Panc1 (cell line): ENCODE data around the gene KRT85. TPM values are rescaled to one million over a fixed set of nuclear protein-coding genes. Genes with fewer than 3 reads are reported as not detected.

Source experiments
- ATAC-seq: fragments of 200-7000 bp; cut with Tn5 transposase; 2 replicates; pipeline ENCODE4 v1.9.1; 2020; ENCODE audit warnings: mild to moderate bottlenecking, moderate library complexity
- BruUV-seq: library from RNA; stranded (reverse); fragments of 400-500 nt; replicated peaks from 2 replicates; lab custom pipeline; 2021; lab: Mats Ljungman, UMichigan
- CTCF ChIA-PET: fragments of 300-600 bp; sonication (Branson Sonifier 250); formaldehyde crosslinking; loops from one replicate; lab custom pipeline; 2022; ENCODE audit warnings: antibody characterized with exemption; lab: Charles Lee
- POLR2A ChIA-PET: fragments of 300-600 bp; sonication (Branson Sonifier 250); formaldehyde crosslinking; loops from one replicate; lab custom pipeline; 2022; ENCODE audit warnings: antibody characterized with exemption; lab: Charles Lee
- DNase-seq: peaks from one replicate; pipeline ENCODE4 v3.0.0-alpha.2; 2010; ENCODE audit warnings: low read depth, low spot score
- H3K27ac ChIP-seq: 2 replicates; pipeline ENCODE4 v1.5.1; 2011; ENCODE audit warnings: mild to moderate bottlenecking, low read length, inconsistent platforms
- H3K27me3 ChIP-seq: fragments of 200-500 bp; sonication (Bioruptor generic); 2 replicates; pipeline ENCODE4 v1.6.0; 2014; ENCODE audit warnings: low read length, inconsistent platforms; ENCODE audit not compliant: control insufficient read depth, insufficient read depth
- H3K36me3 ChIP-seq: fragments of 200-500 bp; sonication (Bioruptor generic); 2 replicates; pipeline ENCODE4 v1.5.1; 2014; ENCODE audit warnings: inconsistent platforms, mild to moderate bottlenecking, low read length, moderate library complexity; ENCODE audit not compliant: control insufficient read depth, insufficient read depth
- H3K4me1 ChIP-seq: 2 replicates; pipeline ENCODE4 v1.5.1; 2011; ENCODE audit warnings: inconsistent platforms, mild to moderate bottlenecking, low read length, moderate library complexity; ENCODE audit not compliant: control insufficient read depth, insufficient read depth
- H3K4me3 ChIP-seq, 2 experiments: 2 replicates each; pipeline ENCODE4 v1.5.1; 2011 to 2012; ENCODE audit warnings: low read depth in 2 of 2, low read length in 2 of 2, mild to moderate bottlenecking in 2 of 2, inconsistent platforms in 1 of 2, moderate library complexity in 1 of 2
- H3K9me3 ChIP-seq: fragments of 200-500 bp; sonication (Bioruptor generic); 2 replicates; pipeline ENCODE4 v1.5.1; 2014; ENCODE audit warnings: low read depth, mild to moderate bottlenecking, inconsistent platforms, low read length, moderate library complexity; ENCODE audit not compliant: control insufficient read depth, insufficient read depth
- CTCF ChIP-seq: fragments of 450-650 bp; IDR thresholded peaks from 2 replicates; pipeline ENCODE4 v1.5.1; 2017; ENCODE audit warnings: mild to moderate bottlenecking
- POLR2AphosphoS5 ChIP-seq: IDR thresholded peaks from 2 replicates; pipeline ENCODE4 v1.6.1; 2012; ENCODE audit warnings: mild to moderate bottlenecking, low read depth, low read length, moderate library complexity
- SIN3A ChIP-seq: IDR thresholded peaks from 2 replicates; pipeline ENCODE4 v1.6.1; 2012; ENCODE audit warnings: low read depth, mild to moderate bottlenecking, low read length, moderate library complexity, borderline replicate concordance; ENCODE audit not compliant: insufficient read depth
- TCF7L2 ChIP-seq: IDR thresholded peaks from 2 replicates; pipeline ENCODE4 v1.6.1; 2011; ENCODE audit warnings: mild to moderate bottlenecking, low read depth, low read length, inconsistent platforms
- in situ Hi-C: cut with HindIII; loops from 2 replicates; pipeline ENCODE4 v1.10.0; 2016; ENCODE audit warnings: low sequenced_read_pairs, low pct_unique_long_range_greater_than_20kb
- intact Hi-C: fragments of 100-400 bp; cut with micrococcal nuclease; formaldehyde crosslinking; loops from one replicate; pipeline ENCODE4 v1.10.0; 2022; ENCODE audit not compliant: unreplicated experiment
- total RNA-seq: library from RNA; stranded (reverse); gene quantifications from one replicate; pipeline ENCODE4 v1.2.1, GENCODE V29; 2021; ENCODE audit not compliant: unreplicated experiment
- TF ChIP-seq, protein P1 (sequence below), 2 experiments: IDR thresholded peaks; 2 replicates each; pipeline ENCODE4 v1.6.1; 2011 to 2012; ENCODE audit warnings: low read depth in 2 of 2, control low read depth in 1 of 2, low read length in 1 of 2, mild to moderate bottlenecking in 1 of 2, moderate library complexity in 1 of 2; ENCODE audit not compliant: insufficient read depth in 1 of 2

KRT85 gene
- total RNA-seq, 1 experiment from 2014 or later: not detected

GRCh38 chr12:52360106-52360662, 7.1 kb downstream of the KRT85 start:
- DNase-seq (no peak), ATAC-seq (no peak)
- Histone ChIP-seq H3K4me3 (no peak overlapping the region), H3K4me1 (no peaks in the 10 kb centered on the region), H3K9me3 (no peaks in the 10 kb centered on the region), H3K27me3 (0 out of 2 replicates have a peak, but pooled peaks cover 2% of the 10 kb centered on the region), H3K27ac (no peak overlapping the region), H3K36me3 (no peaks in the 10 kb centered on the region)
- no peak for TF ChIP-seq POLR2AphosphoS5
- no TSS peak for BruUV-seq
- POLR2A ChIA-PET: interaction anchor here (0.6 kb wide), 1 partner anchor 220 kb away, joined by 9 read pairs; no protein-coding TSS in a partner anchor
- intact Hi-C loops (no loop called here), in situ Hi-C loops (no loop called here)
- CTCF ChIA-PET: no interaction called here

- H3K4me3 ChIP-seq: no peak overlapping the region
- no peaks in the 10 kb centered on the region for H3K9me3 ChIP-seq
- no peak for ATAC-seq
- no peaks in the 10 kb centered on the region for H3K4me1 ChIP-seq
- POLR2A ChIA-PET: no interaction called here
- DNase-seq: no peak
- H3K27ac ChIP-seq: no peak overlapping the region
- H3K36me3 ChIP-seq: no peaks in the 10 kb centered on the region
- intact Hi-C loops: no loop called here
- BruUV-seq: no TSS peak
- CTCF ChIA-PET: no interaction called here
- TF ChIP-seq SIN3A: no peak
- no peak for TF ChIP-seq POLR2AphosphoS5
- no peak for TF ChIP-seq CTCF
- TF ChIP-seq, protein P1, sequence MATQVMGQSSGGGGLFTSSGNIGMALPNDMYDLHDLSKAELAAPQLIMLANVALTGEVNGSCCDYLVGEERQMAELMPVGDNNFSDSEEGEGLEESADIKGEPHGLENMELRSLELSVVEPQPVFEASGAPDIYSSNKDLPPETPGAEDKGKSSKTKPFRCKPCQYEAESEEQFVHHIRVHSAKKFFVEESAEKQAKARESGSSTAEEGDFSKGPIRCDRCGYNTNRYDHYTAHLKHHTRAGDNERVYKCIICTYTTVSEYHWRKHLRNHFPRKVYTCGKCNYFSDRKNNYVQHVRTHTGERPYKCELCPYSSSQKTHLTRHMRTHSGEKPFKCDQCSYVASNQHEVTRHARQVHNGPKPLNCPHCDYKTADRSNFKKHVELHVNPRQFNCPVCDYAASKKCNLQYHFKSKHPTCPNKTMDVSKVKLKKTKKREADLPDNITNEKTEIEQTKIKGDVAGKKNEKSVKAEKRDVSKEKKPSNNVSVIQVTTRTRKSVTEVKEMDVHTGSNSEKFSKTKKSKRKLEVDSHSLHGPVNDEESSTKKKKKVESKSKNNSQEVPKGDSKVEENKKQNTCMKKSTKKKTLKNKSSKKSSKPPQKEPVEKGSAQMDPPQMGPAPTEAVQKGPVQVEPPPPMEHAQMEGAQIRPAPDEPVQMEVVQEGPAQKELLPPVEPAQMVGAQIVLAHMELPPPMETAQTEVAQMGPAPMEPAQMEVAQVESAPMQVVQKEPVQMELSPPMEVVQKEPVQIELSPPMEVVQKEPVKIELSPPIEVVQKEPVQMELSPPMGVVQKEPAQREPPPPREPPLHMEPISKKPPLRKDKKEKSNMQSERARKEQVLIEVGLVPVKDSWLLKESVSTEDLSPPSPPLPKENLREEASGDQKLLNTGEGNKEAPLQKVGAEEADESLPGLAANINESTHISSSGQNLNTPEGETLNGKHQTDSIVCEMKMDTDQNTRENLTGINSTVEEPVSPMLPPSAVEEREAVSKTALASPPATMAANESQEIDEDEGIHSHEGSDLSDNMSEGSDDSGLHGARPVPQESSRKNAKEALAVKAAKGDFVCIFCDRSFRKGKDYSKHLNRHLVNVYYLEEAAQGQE (IDR thresholded peaks at IDR 0.05; ENCODE audit: insufficient read depth in 1 of 2, low read depth in 2 of 2, low read length in 1 of 2): no peak
- TF ChIP-seq TCF7L2: no peak
- H3K27me3 ChIP-seq: 0 out of 2 replicates have a peak, but pooled peaks cover 2% of the 10 kb centered on the region
- in situ Hi-C loops: no loop called here
Measured at GRCh38 chr12:52359621-52360061, 7.6 kb downstream of the KRT85 start.

- BruUV-seq: no TSS peak
- Histone ChIP-seq H3K27me3 (0 out of 2 replicates have a peak, but pooled peaks cover 2% of the 10 kb centered on the region), H3K27ac (no peak overlapping the region), H3K9me3 (no peaks in the 10 kb centered on the region), H3K4me3 (no peak overlapping the region), H3K36me3 (no peaks in the 10 kb centered on the region), H3K4me1 (no peaks in the 10 kb centered on the region)
- no peak for TF ChIP-seq SIN3A
- TF ChIP-seq, protein P1 (IDR thresholded peaks at IDR 0.05; ENCODE audit: insufficient read depth in 1 of 2, low read depth in 2 of 2, low read length in 1 of 2): no peak
- TF ChIP-seq CTCF: no peak
- TF ChIP-seq TCF7L2: no peak
- TF ChIP-seq POLR2AphosphoS5: no peak
- ATAC-seq (no peak), DNase-seq (no peak)
- intact Hi-C loops: no loop called here
- CTCF ChIA-PET: no interaction called here
- POLR2A ChIA-PET: no interaction called here
- in situ Hi-C loops: no loop called here
Measured at GRCh38 chr12:52358575-52359350, 8.5 kb downstream of the KRT85 start.
